Skeletal muscle tissue (tissue), 2 donors: ENCODE results near the gene METTL4. TPM values are rescaled to one million over a fixed set of nuclear protein-coding genes. Genes with fewer than 3 reads are reported as not detected.

Experiments used
- small RNA-seq: library from RNA; depleted of rRNA; stranded (forward); fragments of <200 nt; gene quantifications from one replicate; pipeline ENCODE3, GENCODE V24; 2014
- total RNA-seq: library from RNA; depleted of rRNA; stranded (reverse); fragments of >200 nt; gene quantifications from one replicate; pipeline ENCODE4 v1.2.3, GENCODE V29; 2014

The METTL4 gene
- total RNA-seq, 1 donor from 2014 or later = 6.3 TPM

Small RNA genes lying within 50 kb of the gene (small RNA-seq; reads per million reads assigned to genes)
- not detected for gene RF00019
- not detected for gene RF01233

Other genes starting within 250 kb of the METTL4 start
- 6.8 TPM for gene NDC80, start 52 bp upstream of the METTL4 start, total RNA-seq
- gene SMCHD1, start 84.2 kb upstream of the METTL4 start, total RNA-seq = 102 TPM